ENCODE results near the gene CHTOP. TPM values are rescaled to one million over a fixed set of nuclear protein-coding genes. Genes with fewer than 3 reads are reported as not detected.

CHTOP gene
- total and polyA plus RNA-seq, 2 of the 13 experiments (the other 11 are each of a cell fraction or from before 2014, with no cell fraction given) = 38.0 to 51.9 TPM

GRCh38 chr1:153616144-153616916 is 17.5 kb upstream of the CHTOP start, which contains the start of gene S100A14 (continued):
- TF ChIP-seq ZMYM4 (CRISPR knock-in tag; IDR thresholded peaks at IDR 0.05) = 0 out of 2 replicates have a peak, but pooled peaks have one; percentile 36
- TF ChIP-seq ZXDC (CRISPR knock-in tag; IDR thresholded peaks at IDR 0.05) = peak; percentile 85
- peak; percentile 47; the same call in 1 of the 2 replicates for TF ChIP-seq REPIN1 (CRISPR knock-in tag; IDR thresholded peaks at IDR 0.05; ENCODE audit: borderline replicate concordance, low read depth)
- peak; percentile 34; the same call in 1 of the 2 replicates for TF ChIP-seq BORCS8-MEF2B (CRISPR knock-in tag; IDR thresholded peaks at IDR 0.05)
- 0 out of 2 replicates have a peak, but pooled peaks have one; percentile 20 for TF ChIP-seq GATAD2A (CRISPR knock-in tag; IDR thresholded peaks at IDR 0.05)
- peak; percentile 56; the same call in 1 of the 2 replicates for TF ChIP-seq ZNF280B (CRISPR knock-in tag; IDR thresholded peaks at IDR 0.05; ENCODE audit: borderline replicate concordance)
- no peak for TF ChIP-seq EEA1 (CRISPR knock-in tag; IDR thresholded peaks at IDR 0.05; ENCODE audit: borderline replicate concordance)
- TF ChIP-seq MZF1 (CRISPR knock-in tag; IDR thresholded peaks at IDR 0.05; ENCODE audit: borderline replicate concordance) = no peak
- TF ChIP-seq ATF4 (CRISPR knock-in tag; IDR thresholded peaks at IDR 0.05) = peak in 1 of 2 experiments; percentile 45; a peak in 1 of 4 replicates
- TF ChIP-seq RXRB (CRISPR knock-in tag; IDR thresholded peaks at IDR 0.05; ENCODE audit: borderline replicate concordance) = peak; percentile 37; the same call in 1 of the 2 replicates
- TF ChIP-seq RBM39 (IDR thresholded peaks at IDR 0.05; ENCODE audit: low read depth, low read length, poor library complexity, severe bottlenecking) = no peak
- TF ChIP-seq, protein P1, sequence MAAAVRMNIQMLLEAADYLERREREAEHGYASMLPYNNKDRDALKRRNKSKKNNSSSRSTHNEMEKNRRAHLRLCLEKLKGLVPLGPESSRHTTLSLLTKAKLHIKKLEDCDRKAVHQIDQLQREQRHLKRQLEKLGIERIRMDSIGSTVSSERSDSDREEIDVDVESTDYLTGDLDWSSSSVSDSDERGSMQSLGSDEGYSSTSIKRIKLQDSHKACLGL (CRISPR knock-in tag; IDR thresholded peaks at IDR 0.05) = peak; percentile 29; the same call in 1 of the 2 replicates
- peak; percentile 37; the same call in 1 of the 2 replicates for TF ChIP-seq BHLHE40 (IDR thresholded peaks at IDR 0.05; ENCODE audit: low read length)
- TF ChIP-seq, protein P2, sequence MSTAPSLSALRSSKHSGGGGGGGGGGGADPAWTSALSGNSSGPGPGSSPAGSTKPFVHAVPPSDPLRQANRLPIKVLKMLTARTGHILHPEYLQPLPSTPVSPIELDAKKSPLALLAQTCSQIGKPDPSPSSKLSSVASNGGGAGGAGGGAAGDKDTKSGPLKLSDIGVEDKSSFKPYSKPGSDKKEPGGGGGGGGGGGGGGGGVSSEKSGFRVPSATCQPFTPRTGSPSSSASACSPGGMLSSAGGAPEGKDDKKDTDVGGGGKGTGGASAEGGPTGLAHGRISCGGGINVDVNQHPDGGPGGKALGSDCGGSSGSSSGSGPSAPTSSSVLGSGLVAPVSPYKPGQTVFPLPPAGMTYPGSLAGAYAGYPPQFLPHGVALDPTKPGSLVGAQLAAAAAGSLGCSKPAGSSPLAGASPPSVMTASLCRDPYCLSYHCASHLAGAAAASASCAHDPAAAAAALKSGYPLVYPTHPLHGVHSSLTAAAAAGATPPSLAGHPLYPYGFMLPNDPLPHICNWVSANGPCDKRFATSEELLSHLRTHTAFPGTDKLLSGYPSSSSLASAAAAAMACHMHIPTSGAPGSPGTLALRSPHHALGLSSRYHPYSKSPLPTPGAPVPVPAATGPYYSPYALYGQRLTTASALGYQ (CRISPR knock-in tag; IDR thresholded peaks at IDR 0.05) = no peak
- no peak for TF ChIP-seq ZFP36L2 (CRISPR knock-in tag; IDR thresholded peaks at IDR 0.05)
- TF ChIP-seq RARA (CRISPR knock-in tag; IDR thresholded peaks at IDR 0.05) = peak; percentile 22; the same call in 1 of the 2 replicates

Data from HepG2 (cell line).